Neural cell (in vitro differentiated cells): ENCODE data around the gene SLC9A2.

Experiments
- EZH2 ChIP-seq: fragments of 200-600, 300-800 bp; shearing (Covaris generic), sonication (generic); IDR thresholded peaks from 2 replicates; pipeline ENCODE4 v1.6.1; 2014; ENCODE audit warnings: antibody characterized with exemption, low read length, borderline replicate concordance, mild to moderate bottlenecking; ENCODE audit not compliant: insufficient read depth, poor library complexity, severe bottlenecking
- RAD21 ChIP-seq: fragments of 450-650 bp; conservative IDR thresholded peaks from 2 replicates; pipeline ENCODE4 v1.6.1; 2014; ENCODE audit warnings: antibody characterized with exemption, mild to moderate bottlenecking, moderate library complexity
- REST ChIP-seq: IDR thresholded peaks from 2 replicates; pipeline ENCODE4 v1.6.1; 2012; ENCODE audit warnings: borderline replicate concordance
- SMC3 ChIP-seq: fragments of 450-650 bp; conservative IDR thresholded peaks from 2 replicates; pipeline ENCODE4 v1.6.1; 2014; ENCODE audit warnings: antibody characterized with exemption, mild to moderate bottlenecking, moderate library complexity; ENCODE audit not compliant: poor library complexity
- TAF1 ChIP-seq: IDR thresholded peaks from 2 replicates; pipeline ENCODE4 v1.6.1; 2012; ENCODE audit warnings: low read depth
- TF ChIP-seq, protein P1 (sequence below): fragments of 450-650 bp; IDR thresholded peaks from 2 replicates; pipeline ENCODE4 v1.5.1; 2014; ENCODE audit warnings: antibody characterized with exemption, mild to moderate bottlenecking, moderate library complexity; ENCODE audit not compliant: poor library complexity, severe bottlenecking

DNA sequence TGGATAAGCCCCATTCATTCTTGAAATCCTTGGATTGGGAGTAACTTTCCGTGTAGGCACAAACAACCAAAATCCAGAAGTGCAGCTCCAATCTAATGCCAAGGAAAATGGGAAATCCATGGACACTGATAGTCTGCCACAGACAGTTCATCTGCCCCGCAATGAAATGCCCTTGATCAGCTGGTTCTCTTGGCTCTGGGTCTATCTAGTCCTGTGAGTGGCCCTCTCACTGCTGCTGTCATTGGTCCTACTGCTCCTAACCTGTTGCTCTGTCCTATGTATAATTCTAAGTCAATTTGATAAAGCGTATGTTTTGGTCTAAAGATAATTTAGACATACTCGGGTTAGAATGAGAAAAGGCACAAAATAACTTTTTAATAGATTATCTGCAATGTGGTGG is 128.8 kb downstream of the SLC9A2 start:
- TF ChIP-seq, protein P1, sequence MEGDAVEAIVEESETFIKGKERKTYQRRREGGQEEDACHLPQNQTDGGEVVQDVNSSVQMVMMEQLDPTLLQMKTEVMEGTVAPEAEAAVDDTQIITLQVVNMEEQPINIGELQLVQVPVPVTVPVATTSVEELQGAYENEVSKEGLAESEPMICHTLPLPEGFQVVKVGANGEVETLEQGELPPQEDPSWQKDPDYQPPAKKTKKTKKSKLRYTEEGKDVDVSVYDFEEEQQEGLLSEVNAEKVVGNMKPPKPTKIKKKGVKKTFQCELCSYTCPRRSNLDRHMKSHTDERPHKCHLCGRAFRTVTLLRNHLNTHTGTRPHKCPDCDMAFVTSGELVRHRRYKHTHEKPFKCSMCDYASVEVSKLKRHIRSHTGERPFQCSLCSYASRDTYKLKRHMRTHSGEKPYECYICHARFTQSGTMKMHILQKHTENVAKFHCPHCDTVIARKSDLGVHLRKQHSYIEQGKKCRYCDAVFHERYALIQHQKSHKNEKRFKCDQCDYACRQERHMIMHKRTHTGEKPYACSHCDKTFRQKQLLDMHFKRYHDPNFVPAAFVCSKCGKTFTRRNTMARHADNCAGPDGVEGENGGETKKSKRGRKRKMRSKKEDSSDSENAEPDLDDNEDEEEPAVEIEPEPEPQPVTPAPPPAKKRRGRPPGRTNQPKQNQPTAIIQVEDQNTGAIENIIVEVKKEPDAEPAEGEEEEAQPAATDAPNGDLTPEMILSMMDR: no peak
- TF ChIP-seq EZH2 (no peak), RAD21 (no peak), REST (no peak), SMC3 (no peak), TAF1 (no peak)
